Neural cell (in vitro differentiated cells): ENCODE results near the gene TXN2.

Source experiments
- EZH2 ChIP-seq: fragments of 200-600, 300-800 bp; shearing (Covaris generic), sonication (generic); IDR thresholded peaks from 2 replicates; pipeline ENCODE4 v1.6.1; 2014; ENCODE audit warnings: antibody characterized with exemption, low read length, borderline replicate concordance, mild to moderate bottlenecking; ENCODE audit not compliant: insufficient read depth, poor library complexity, severe bottlenecking
- MXI1 ChIP-seq: fragments of 450-650 bp; conservative IDR thresholded peaks from 2 replicates; pipeline ENCODE4 v1.6.1; 2014; ENCODE audit warnings: antibody characterized with exemption, mild to moderate bottlenecking; ENCODE audit not compliant: poor library complexity, severe bottlenecking
- POLR2AphosphoS5 ChIP-seq: IDR thresholded peaks from 2 replicates; pipeline ENCODE4 v1.6.1; 2012
- TAF1 ChIP-seq: IDR thresholded peaks from 2 replicates; pipeline ENCODE4 v1.6.1; 2012; ENCODE audit warnings: low read depth
- TF ChIP-seq, protein P1 (sequence below): fragments of 450-650 bp; IDR thresholded peaks from 2 replicates; pipeline ENCODE4 v1.5.1; 2014; ENCODE audit warnings: antibody characterized with exemption, mild to moderate bottlenecking, moderate library complexity; ENCODE audit not compliant: poor library complexity, severe bottlenecking
- TF ChIP-seq, protein P2 (sequence below): IDR thresholded peaks from 2 replicates; pipeline ENCODE4 v1.6.1; 2012; ENCODE audit warnings: borderline replicate concordance

DNA sequence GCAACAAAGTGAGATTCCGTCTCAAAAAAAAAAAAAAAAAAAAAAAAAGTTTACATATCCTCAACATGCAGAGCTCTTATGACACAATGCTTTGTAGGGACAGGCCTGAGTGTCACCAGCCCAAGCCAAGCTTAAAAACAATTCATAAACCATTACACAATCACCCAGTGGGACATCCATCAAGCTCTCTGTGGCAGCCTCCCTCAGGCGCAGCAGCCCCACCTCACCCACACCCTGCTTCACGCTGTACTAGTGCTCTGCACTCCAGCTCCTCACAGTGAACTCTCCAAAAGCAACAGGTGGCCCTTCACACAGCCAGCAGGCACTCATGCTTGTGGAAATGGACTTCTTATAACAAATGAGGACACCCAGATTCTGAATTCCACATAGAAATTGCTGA, 28.9 kb upstream of the TXN2 start:
- TF ChIP-seq, protein P1, sequence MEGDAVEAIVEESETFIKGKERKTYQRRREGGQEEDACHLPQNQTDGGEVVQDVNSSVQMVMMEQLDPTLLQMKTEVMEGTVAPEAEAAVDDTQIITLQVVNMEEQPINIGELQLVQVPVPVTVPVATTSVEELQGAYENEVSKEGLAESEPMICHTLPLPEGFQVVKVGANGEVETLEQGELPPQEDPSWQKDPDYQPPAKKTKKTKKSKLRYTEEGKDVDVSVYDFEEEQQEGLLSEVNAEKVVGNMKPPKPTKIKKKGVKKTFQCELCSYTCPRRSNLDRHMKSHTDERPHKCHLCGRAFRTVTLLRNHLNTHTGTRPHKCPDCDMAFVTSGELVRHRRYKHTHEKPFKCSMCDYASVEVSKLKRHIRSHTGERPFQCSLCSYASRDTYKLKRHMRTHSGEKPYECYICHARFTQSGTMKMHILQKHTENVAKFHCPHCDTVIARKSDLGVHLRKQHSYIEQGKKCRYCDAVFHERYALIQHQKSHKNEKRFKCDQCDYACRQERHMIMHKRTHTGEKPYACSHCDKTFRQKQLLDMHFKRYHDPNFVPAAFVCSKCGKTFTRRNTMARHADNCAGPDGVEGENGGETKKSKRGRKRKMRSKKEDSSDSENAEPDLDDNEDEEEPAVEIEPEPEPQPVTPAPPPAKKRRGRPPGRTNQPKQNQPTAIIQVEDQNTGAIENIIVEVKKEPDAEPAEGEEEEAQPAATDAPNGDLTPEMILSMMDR = no peak
- TF ChIP-seq, protein P2, sequence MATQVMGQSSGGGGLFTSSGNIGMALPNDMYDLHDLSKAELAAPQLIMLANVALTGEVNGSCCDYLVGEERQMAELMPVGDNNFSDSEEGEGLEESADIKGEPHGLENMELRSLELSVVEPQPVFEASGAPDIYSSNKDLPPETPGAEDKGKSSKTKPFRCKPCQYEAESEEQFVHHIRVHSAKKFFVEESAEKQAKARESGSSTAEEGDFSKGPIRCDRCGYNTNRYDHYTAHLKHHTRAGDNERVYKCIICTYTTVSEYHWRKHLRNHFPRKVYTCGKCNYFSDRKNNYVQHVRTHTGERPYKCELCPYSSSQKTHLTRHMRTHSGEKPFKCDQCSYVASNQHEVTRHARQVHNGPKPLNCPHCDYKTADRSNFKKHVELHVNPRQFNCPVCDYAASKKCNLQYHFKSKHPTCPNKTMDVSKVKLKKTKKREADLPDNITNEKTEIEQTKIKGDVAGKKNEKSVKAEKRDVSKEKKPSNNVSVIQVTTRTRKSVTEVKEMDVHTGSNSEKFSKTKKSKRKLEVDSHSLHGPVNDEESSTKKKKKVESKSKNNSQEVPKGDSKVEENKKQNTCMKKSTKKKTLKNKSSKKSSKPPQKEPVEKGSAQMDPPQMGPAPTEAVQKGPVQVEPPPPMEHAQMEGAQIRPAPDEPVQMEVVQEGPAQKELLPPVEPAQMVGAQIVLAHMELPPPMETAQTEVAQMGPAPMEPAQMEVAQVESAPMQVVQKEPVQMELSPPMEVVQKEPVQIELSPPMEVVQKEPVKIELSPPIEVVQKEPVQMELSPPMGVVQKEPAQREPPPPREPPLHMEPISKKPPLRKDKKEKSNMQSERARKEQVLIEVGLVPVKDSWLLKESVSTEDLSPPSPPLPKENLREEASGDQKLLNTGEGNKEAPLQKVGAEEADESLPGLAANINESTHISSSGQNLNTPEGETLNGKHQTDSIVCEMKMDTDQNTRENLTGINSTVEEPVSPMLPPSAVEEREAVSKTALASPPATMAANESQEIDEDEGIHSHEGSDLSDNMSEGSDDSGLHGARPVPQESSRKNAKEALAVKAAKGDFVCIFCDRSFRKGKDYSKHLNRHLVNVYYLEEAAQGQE = no peak
- TF ChIP-seq TAF1 (no peak), EZH2 (no peak), POLR2AphosphoS5 (no peak), MXI1 (no peak)
